ENCODE data around the gene SPDYE2. TPM values are rescaled to one million over a fixed set of nuclear protein-coding genes. Genes with fewer than 3 reads are reported as not detected.
A peak's percentile ranks its signal among the peaks of the same experiment; 100 is the strongest.
"Not testable (repeated sequence)": the region's sequence is repeated elsewhere in the genome, so short reads cannot be mapped to it uniquely, and the experiment has no call there.

Gene SPDYE2, protein sequence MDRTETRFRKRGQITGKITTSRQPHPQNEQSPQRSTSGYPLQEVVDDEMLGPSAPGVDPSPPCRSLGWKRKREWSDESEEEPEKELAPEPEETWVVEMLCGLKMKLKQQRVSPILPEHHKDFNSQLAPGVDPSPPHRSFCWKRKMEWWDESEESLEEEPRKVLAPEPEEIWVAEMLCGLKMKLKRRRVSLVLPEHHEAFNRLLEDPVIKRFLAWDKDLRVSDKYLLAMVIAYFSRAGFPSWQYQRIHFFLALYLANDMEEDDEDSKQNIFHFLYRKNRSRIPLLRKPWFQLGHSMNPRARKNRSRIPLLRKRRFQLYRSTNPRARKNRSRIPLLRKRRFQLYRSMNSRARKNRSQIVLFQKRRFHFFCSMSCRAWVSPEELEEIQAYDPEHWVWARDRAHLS
- total RNA-seq (2011; cell fraction: chromatin; rRNA removed; ENCODE audit: low replicate concordance) = 0.37 TPM in 1 of 2 replicates, not detected in the other
- not detected in 2 replicates for total RNA-seq (2011; cell fraction: nucleolus; rRNA removed)
- not detected in 2 replicates for total RNA-seq (2011; cell fraction: nucleoplasm; rRNA removed)
- not detected in 2 replicates for total RNA-seq (2014; rRNA removed)
- total RNA-seq (2014; rRNA removed; fragmentation: Illumina TruSeq; extraction: Trizol) = not detected in 2 replicates
- total RNA-seq (2015; rRNA removed; fragmentation: Illumina TruSeq; extraction: Trizol) = not detected in 2 replicates
- not detected in 2 replicates for total RNA-seq (2021)
- polyA plus RNA-seq (2011; rRNA removed) = not detected in 2 replicates
- polyA plus RNA-seq (2011; cell fraction: cytosol; rRNA removed) = not detected in 2 replicates
- polyA plus RNA-seq (2011; cell fraction: nucleus; rRNA removed) = not detected in 2 replicates
- polyA plus RNA-seq (2012) = 1.2 and 2.4 TPM in 2 replicates
- not detected in 2 replicates for polyA plus RNA-seq (2014; fragmentation: Illumina TruSeq; extraction: Trizol)
- polyA plus RNA-seq (2014; fragmentation: Nextera tagmentation; extraction: Ambion mirVana) = under 1 TPM; 0.34 to 0.76 TPM
- not detected in 2 replicates for polyA plus RNA-seq (2014; rRNA removed)
- not detected in 2 replicates for polyA minus RNA-seq (2011; rRNA and poly(A)+ RNA removed)
- not detected in 2 replicates for polyA minus RNA-seq (2011; cell fraction: cytosol; rRNA and poly(A)+ RNA removed)
- not detected in 2 replicates for polyA minus RNA-seq (2011; cell fraction: nucleus; rRNA and poly(A)+ RNA removed)
- percentile 8 among the genes with signal in this experiment for Bru-seq, nascent RNA
- BruChase-seq, experiment 1, labeled RNA remaining after a 2-hour chase = not detected
- not detected for BruChase-seq, experiment 2, labeled RNA remaining after a 6-hour chase
- long read RNA-seq, experiment 1, partial matches to known transcripts = 1 of 68 reads
- long read RNA-seq, experiment 1, other reads (novel, unspliced or antisense) = 67 of 68 reads
- long read RNA-seq, experiment 2 = 0 reads
- long read RNA-seq, experiment 3 = 0 reads

GRCh38 chr7:102550808-102551422 lies at the start of gene SPDYE2:
TSS of gene SPDYE2 (plus strand) at chr7:102551226. CDS start at chr7:102553256, 2,030 bp downstream.
- FAIRE-seq = not testable (repeated sequence)

DNA sequence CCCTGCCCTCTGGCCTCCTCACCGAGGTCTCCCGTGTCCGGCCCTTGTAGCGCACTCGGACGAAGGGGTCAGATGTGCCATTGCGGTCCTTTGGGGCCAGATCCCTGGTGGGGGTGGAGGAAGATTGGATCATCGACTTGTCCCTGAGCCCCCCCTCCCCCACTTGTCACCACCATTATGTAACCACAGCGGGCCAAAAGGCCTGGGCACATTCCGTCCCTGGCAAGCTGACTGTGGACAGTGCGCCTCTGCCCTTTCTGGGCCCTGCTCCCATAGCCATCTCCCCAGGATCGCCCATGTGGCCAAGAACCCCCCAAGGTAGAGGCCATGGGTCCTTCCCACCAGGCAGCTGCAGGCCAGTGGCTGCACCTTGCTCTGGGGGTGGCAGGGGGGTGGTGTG lies 47.9 kb upstream of the SPDYE2 start:
- ATAC-seq; H3K27ac ChIP-seq (ENCODE audit: extremely low read depth, low read depth, low read length); H4K20me1 ChIP-seq (replicated peaks; ENCODE audit: control insufficient read depth, insufficient read depth, low read length); BruUV-seq (replicated peaks); H3K4me1 ChIP-seq (replicated peaks in 1 of 2; ENCODE audit: control insufficient read depth in 2 of 2, insufficient read depth in 2 of 2, low read length in 2 of 2); H3K79me2 ChIP-seq (ENCODE audit: control insufficient read depth, insufficient read depth, low read length); H3K9me3 ChIP-seq (replicated peaks; ENCODE audit: control insufficient read depth, insufficient read depth, low read depth, low read length); H3K4me2 ChIP-seq (ENCODE audit: insufficient read depth, low read length); H3K4me3 ChIP-seq; H3K9ac ChIP-seq (ENCODE audit: insufficient read depth in 1 of 2, low read depth in 2 of 2, low read length in 2 of 2); H3K27me3 ChIP-seq (ENCODE audit: control insufficient read depth in 2 of 2, insufficient read depth in 2 of 2, low read length in 2 of 2); in situ Hi-C loops (cut with MboI); intact Hi-C loops (cut with micrococcal nuclease); POLR2A ChIA-PET; H3K36me3 ChIP-seq (ENCODE audit: control insufficient read depth, insufficient read depth, low read length); H2AFZ ChIP-seq (ENCODE audit: low read depth, low read length); H3K9me1 ChIP-seq (ENCODE audit: control insufficient read depth, insufficient read depth, low read length); CTCF ChIA-PET (ENCODE audit: low intra/inter-chr PET ratio); DNase-seq (ENCODE audit: extremely low read depth in 1 of 4, low spot score in 3 of 4); FAIRE-seq: not testable (repeated sequence)
- WGBS (ENCODE audit: insufficient coverage, low coverage, missing lambda C conversion rate) = no CpG with 5 or more reads among the region's 12 CpGs

More at GRCh38 chr7:102550808-102551422, at the start of gene SPDYE2:
- H4K20me1 ChIP-seq (replicated peaks; ENCODE audit: control insufficient read depth, insufficient read depth, low read length); ATAC-seq; H3K9me3 ChIP-seq (replicated peaks; ENCODE audit: control insufficient read depth, insufficient read depth, low read depth, low read length); DNase-seq (ENCODE audit: extremely low read depth in 1 of 4, low spot score in 3 of 4); POLR2A ChIA-PET; H2AFZ ChIP-seq (ENCODE audit: low read depth, low read length); H3K36me3 ChIP-seq (ENCODE audit: control insufficient read depth, insufficient read depth, low read length); H3K4me1 ChIP-seq (replicated peaks in 1 of 2; ENCODE audit: control insufficient read depth in 2 of 2, insufficient read depth in 2 of 2, low read length in 2 of 2); intact Hi-C loops (cut with micrococcal nuclease); H3K27me3 ChIP-seq (ENCODE audit: control insufficient read depth in 2 of 2, insufficient read depth in 2 of 2, low read length in 2 of 2); H3K9me1 ChIP-seq (ENCODE audit: control insufficient read depth, insufficient read depth, low read length); CTCF ChIA-PET (ENCODE audit: low intra/inter-chr PET ratio); H3K79me2 ChIP-seq (ENCODE audit: control insufficient read depth, insufficient read depth, low read length); H3K4me3 ChIP-seq; H3K4me2 ChIP-seq (ENCODE audit: insufficient read depth, low read length); H3K9ac ChIP-seq (ENCODE audit: insufficient read depth in 1 of 2, low read depth in 2 of 2, low read length in 2 of 2); H3K27ac ChIP-seq (ENCODE audit: extremely low read depth, low read depth, low read length); BruUV-seq (replicated peaks): not testable (repeated sequence)
- no CpG with 5 or more reads among the region's 6 CpGs for WGBS (ENCODE audit: insufficient coverage, low coverage, missing lambda C conversion rate)
- in situ Hi-C loops (cut with MboI) = loop anchor here (25.0 kb wide), 1 partner anchor 89 kb away; the partner anchor contains the start of genes ALKBH4 and LRWD1
